GM18873 (cell line): ENCODE data around the gene SH2D7.
A peak's percentile ranks its signal among the peaks of the same experiment; 100 is the strongest.

Source experiments
- ATAC-seq: cut with Tn5 transposase; IDR thresholded peaks from one replicate; pipeline ENCODE4 v1.9.1; 2021; ENCODE audit warnings: mild to moderate bottlenecking, moderate library complexity, moderate number of reproducible peaks; ENCODE audit not compliant: unreplicated experiment, low FRiP score

SH2D7 gene

DNA sequence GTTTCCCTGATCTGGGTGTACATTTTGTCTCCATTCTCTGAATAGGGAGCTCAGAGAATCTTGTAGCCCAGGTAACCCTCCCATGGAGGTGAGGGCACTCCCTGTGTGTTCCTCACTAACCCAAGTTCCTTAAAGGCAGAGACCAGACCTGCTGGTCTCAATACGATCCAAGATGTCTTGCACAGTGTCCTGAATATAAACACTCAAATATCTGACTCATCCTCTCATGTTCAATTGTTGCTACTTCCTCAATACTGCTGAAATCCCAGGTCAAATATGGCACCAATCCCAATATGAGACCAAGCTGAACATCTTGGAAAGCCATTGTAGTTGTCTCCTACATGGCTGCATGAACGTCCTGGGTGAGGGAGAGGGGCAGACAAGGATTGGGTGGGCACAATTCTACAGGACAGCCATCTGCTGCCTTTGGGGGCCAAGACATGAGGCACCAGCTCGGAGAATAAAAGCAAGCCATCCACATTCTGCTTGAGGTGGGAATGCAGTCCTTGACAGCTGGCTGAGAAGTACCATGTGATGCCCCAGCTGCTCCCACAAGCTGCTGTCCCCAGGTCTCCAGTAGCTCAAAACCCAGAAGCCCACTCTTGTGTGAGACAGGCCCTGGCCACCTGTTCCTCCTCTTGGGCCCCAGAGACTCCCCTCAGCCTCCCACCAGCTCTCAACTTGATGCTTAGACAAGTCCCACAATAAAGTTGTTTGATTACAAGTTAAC, 33.1 kb upstream of the SH2D7 start:
- no peak for ATAC-seq

DNA sequence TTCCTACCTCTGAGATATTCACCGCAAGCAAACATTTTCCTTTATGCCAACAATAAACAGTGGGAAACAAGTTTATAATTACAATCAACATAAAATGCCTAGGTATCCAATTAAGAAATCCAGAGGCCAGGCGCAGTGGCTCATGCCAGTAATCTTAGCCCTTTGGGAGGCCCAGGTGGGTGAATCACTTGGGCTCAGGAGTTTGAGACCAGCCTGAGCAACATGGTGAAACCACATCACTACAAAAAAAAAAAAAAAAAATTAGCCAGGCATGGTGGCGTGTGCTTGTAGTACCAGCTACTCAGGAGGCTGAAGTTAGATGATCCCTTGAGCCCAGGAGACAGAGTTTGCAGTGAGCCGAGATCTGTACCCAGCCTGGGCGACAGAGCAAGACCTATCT, 32.1 kb upstream of the SH2D7 start:
- no peak for ATAC-seq

- ATAC-seq = no peak
These were observed 30.4 kb upstream of the SH2D7 start for GRCh38 chr15:78061963-78062427.

GRCh38 chr15:78063217-78063616, 29.1 kb upstream of the SH2D7 start:
- ATAC-seq = no peak

DNA sequence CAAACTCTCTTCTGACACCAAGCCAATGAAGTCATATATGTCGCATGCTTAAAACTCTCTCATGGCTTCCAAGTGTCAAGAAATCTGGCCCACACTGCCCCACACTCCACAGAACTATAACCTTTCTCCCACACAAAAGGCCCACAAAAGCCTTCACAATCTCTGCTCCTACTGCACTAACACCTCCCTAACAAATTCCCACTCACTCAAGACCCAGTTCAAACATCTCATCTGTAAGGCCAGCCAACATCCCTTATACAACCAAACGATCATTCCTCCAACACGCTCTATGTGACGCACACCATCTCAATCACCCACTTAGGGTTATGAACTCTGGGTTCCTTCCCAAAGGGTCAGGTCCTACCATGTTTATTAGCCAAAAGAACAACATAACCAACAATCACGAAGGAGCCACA, 28.4 kb upstream of the SH2D7 start:
- no peak for ATAC-seq

- ATAC-seq = no peak
These were observed 27.8 kb upstream of the SH2D7 start for GRCh38 chr15:78064544-78064943.

GRCh38 chr15:78065284-78065872, 27.0 kb upstream of the SH2D7 start:
- no peak for ATAC-seq

- peak; percentile 46 for ATAC-seq
These were observed 26.1 kb upstream of the SH2D7 start for GRCh38 chr15:78065973-78066946.

- ATAC-seq = no peak
These were observed 24.8 kb upstream of the SH2D7 start for GRCh38 chr15:78067328-78068228.

DNA sequence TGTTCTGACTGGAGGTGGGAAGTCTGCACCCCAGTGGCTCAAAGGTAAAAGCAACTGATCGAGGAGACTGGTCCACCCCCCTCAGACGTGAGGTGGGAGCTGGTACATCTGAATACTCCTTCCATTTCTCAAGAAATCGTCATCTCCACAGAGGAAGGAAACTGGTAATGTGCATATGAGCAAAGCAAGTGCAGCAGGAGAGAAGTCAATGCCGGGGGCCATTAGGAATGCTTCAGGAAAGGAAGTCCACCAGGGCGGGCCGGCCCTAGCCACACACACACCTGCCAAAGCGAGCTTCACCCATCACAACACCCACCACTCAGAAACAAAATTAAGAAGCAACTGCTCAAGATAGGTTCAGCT, 23.3 kb upstream of the SH2D7 start:
- ATAC-seq = no peak

DNA sequence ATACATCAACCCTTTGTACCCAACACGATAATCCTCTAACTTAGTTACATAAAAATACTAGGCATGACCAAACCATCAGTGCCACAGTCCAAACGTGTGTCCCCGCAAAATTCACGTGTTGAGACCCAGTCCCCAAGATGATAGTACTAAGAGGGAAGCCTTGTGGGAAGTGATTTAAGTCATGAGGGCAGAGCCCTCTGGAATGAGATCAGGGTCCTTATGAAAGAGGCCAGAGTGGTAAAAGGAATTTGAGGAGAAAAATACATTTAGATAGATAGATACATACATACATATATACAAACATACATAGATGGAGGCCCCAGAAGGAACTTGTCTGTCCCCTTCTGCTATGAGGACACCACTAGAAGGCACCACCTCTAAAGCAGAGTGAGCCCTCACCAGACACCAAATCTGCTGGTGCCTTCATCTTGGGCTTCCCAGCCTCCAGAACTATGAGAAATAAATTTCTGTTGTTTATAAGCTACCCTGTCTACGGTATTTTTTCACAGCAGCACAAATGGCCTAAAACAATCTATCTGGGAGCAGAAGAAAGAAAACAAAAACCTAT, 22.8 kb upstream of the SH2D7 start:
- ATAC-seq = no peak

DNA sequence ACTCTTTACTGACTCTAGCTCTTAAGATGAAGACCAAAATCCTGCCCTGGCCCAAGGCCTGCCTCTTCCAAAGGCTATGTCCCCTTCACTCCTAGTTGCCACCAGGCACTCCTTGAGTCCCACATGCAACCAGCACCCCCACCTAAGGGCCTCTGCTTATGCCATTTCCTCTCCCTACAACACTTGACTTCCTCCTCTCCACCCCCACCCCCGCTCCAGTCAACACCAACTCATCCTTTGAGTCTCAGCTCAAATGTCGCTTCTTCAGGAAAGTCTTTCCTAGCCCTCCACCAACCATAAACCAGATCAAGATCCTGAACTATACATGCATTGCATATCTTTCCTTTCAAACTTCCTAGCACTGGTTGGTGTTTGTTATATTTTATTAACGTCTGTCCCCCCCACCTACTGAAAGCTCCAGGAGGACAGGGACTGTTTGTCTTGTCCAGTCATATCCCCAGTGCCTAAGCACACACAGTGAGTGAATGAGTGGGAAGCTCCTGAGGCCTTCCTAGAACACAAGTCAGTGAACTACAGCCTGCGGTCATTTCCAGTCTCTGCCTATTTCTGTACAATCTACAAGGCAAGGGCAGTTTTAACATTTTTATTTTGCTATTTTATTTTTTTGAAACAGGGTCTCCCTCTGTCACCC, 22.2 kb upstream of the SH2D7 start:
- ATAC-seq = no peak

DNA sequence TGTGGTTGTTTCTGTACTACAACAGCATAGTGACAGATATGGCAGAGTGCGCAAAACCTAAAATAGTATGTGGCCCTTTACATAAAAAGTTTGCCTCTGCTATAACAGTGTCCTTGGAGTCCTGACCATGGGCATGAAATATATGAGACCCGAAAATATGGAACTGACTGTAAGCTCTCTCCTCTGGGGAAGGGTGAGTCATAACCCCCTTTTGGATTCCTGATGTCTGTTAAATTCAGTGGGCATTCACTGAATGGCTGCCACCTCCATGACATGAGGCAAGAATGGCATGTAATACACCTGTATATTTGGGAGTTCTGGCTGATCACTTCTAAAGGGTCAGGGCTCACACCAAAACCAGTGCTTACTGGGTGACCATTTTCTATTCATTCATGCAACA, 21.0 kb upstream of the SH2D7 start:
- ATAC-seq = no peak

DNA sequence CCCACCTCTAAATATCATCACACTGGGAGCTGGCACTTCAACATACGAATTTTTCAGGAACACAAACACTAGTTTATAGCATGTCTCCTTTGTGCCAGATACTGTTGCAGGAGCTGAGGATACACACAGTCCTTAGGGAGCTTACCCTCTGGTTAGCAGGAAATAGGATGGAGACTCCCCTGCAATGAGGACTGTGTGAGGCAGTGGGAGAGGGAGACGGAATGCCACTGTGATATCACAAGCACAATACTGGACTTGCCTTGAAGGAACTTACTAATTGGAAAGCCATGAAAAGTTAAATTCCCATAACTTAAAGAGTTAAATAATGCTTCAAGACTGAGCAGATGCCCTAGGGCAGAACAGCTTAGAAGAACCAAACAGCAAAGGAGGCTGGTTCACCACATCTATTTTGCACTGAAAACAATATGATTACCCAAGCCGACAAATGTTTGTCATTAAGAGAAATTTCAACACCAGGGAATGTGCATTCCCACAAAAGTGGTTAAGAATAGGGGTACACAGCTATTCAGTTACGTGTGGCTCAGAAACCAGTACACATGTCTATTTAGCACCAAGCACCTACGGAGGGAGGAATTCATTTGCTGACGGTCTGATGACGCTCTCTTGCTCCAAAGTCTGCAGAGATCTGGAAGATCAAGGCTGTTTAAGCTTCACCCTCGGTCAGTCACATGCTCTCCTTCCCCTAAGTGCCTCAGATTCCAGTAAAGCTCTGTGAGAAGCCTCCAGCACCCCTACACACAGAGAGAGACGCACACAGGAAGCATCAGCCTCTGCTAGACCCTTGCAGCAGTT, 20.1 kb upstream of the SH2D7 start:
- ATAC-seq = no peak

GRCh38 chr15:78073046-78073787, 19.1 kb upstream of the SH2D7 start:
- no peak for ATAC-seq

DNA sequence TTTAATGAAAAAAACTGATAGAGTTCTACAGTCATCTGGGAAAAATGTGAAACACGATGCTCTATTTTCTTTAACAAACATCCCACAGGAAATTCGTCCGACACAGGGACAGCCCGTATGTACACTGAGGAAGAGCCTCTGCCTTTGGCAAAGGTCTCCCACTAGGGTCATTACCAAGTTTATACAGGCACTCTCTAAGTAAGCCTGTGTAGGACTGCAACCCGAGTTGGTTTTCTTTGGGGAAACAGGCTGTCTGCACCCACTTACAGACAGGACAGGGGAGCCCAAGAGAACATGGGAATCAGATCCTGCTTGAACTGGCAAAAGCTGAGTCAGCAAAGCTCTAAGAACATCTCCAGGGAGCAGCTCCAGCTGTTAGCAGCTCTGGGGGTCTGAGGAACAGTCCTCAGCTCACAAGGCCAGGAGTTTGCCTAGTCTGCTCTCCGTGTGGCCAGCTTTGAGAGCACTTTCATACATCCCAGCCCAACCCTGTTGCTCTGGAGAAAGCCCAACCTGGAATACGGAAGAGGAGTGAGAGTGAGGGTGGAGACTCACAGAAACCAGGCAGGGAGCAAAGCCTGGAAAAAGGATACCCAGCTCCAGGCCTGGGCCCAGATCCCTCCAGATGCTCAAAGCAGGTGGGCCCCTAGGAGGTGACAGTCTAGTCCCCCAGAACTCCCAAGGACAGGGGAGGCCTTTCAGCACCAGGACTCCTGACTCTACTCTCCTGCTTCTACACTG, 16.7 kb upstream of the SH2D7 start:
- ATAC-seq = no peak
